Skeletal muscle satellite cell (primary cell): ENCODE data around the gene ADAM33.

Experiments
- H3K27me3 ChIP-seq: 2 replicates; pipeline ENCODE4 v1.7.0; 2013; ENCODE audit warnings: low read length; ENCODE audit not compliant: control insufficient read depth, insufficient read depth
- H3K36me3 ChIP-seq: 2 replicates; pipeline ENCODE4 v1.7.0; 2013; ENCODE audit warnings: mild to moderate bottlenecking, control low read depth, low read length; ENCODE audit not compliant: insufficient read depth
- H3K4me1 ChIP-seq: 2 replicates; pipeline ENCODE4 v1.7.0; 2013; ENCODE audit warnings: low read length; ENCODE audit not compliant: control insufficient read depth, insufficient read depth
- H3K4me2 ChIP-seq: 2 replicates; pipeline ENCODE4 v1.7.0; 2013; ENCODE audit warnings: mild to moderate bottlenecking, low read length
- H3K4me3 ChIP-seq: 2 replicates; pipeline ENCODE4 v1.7.0; 2013; ENCODE audit warnings: low read length
- H3K9ac ChIP-seq: 2 replicates; pipeline ENCODE4 v1.7.0; 2013; ENCODE audit warnings: mild to moderate bottlenecking, low read depth, low read length, moderate library complexity
- H3K9me3 ChIP-seq: replicated peaks from 2 replicates; pipeline ENCODE4 v1.7.0; 2013; ENCODE audit warnings: mild to moderate bottlenecking, control low read depth, low read length

Gene ADAM33

GRCh38 chr20:3628502-3629314 is 53.1 kb downstream of the ADAM33 start:
- no peak overlapping the region for H3K4me2 ChIP-seq
- no peaks in the 10 kb centered on the region for H3K27me3 ChIP-seq
- H3K9me3 ChIP-seq, result no peaks in the 10 kb centered on the region
- peaks cover 13% of the 10 kb centered on the region for H3K36me3 ChIP-seq
- no peak overlapping the region for H3K4me3 ChIP-seq
- H3K4me1 ChIP-seq, result no peaks in the 10 kb centered on the region
- no peak overlapping the region for H3K9ac ChIP-seq

DNA sequence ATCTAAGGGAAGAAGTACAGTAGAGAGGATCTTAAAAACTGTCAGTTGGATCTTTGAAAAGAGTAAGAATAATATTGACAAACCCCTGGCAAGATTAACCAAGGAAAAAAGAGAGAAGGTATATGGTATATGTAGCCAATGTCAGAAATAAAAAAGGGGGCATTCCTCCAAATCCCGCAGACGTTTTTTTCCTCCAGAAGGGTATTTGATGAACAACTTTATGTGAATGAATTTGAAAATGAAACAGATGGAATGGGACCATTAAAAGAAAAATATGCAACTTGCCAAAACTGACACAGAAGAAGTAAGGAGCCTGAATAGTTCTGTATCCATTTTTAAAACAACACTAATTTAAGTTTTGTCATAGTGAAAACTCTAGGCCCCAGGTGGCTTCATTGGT is 54.3 kb downstream of the ADAM33 start:
- H3K36me3 ChIP-seq, result peaks cover 13% of the 10 kb centered on the region
- no peaks in the 10 kb centered on the region for H3K9me3 ChIP-seq
- no peak overlapping the region for H3K4me2 ChIP-seq

DNA sequence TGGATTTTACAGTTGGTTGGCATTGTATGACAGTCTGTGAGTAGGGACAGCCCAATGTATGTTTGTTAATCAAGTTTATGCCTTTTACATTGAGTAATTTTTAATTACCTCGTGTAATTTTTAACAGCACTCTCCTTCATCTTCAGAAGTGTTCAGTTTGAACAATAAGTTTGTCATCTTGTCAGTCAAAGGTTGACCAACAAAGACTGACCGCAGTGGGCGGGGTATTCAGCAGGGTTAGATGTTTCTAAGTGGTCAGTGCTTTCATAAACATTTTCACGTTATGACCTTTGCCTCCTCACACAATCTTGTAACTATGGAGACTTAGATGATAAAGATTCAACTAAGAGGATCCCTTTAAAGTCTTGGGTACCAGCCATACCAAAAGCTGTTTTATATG is 59.4 kb downstream of the ADAM33 start:
- H3K27me3 ChIP-seq, result no peaks in the 10 kb centered on the region
- no peak overlapping the region for H3K4me2 ChIP-seq
- no peak overlapping the region for H3K9ac ChIP-seq
- H3K9me3 ChIP-seq, result no peaks in the 10 kb centered on the region
- H3K36me3 ChIP-seq, result peaks cover 3% of the 10 kb centered on the region
- no peak overlapping the region for H3K4me3 ChIP-seq
- no peaks in the 10 kb centered on the region for H3K4me1 ChIP-seq

More for the DNA sequence above, 54.3 kb downstream of the ADAM33 start:
- Histone ChIP-seq H3K4me1 (no peaks in the 10 kb centered on the region), H3K27me3 (no peaks in the 10 kb centered on the region), H3K9ac (no peak overlapping the region), H3K4me3 (no peak overlapping the region)

- Histone ChIP-seq H3K27me3 (no peaks in the 10 kb centered on the region), H3K4me1 (no peaks in the 10 kb centered on the region), H3K9me3 (no peaks in the 10 kb centered on the region), H3K9ac (no peak overlapping the region), H3K4me2 (no peak overlapping the region), H3K4me3 (no peak overlapping the region), H3K36me3 (peaks cover 3% of the 10 kb centered on the region)
Measured at GRCh38 chr20:3621111-3621510, 60.7 kb downstream of the ADAM33 start.
